GM21619 (cell line): ENCODE measurements around the gene WWC1.

ENCODE experiments used
- ATAC-seq: cut with Tn5 transposase; IDR thresholded peaks from one replicate; pipeline ENCODE4 v1.9.1; 2021; ENCODE audit not compliant: unreplicated experiment

Gene WWC1

GRCh38 chr5:168291342-168291963, at the start of gene WWC1:
Gene WWC1, plus strand, starts transcription at chr5:168291645. Its CDS starts 508 bp downstream, at chr5:168292153.
- peak; percentile 68 for ATAC-seq

- no peak for ATAC-seq
Observed at GRCh38 chr5:168244838-168245559, 46.4 kb upstream of the WWC1 start.

GRCh38 chr5:168249923-168250322, 41.5 kb upstream of the WWC1 start:
- ATAC-seq = no peak

GRCh38 chr5:168251259-168251658, 40.2 kb upstream of the WWC1 start:
- ATAC-seq = no peak

- ATAC-seq = no peak
Observed at GRCh38 chr5:168254013-168254693, 37.3 kb upstream of the WWC1 start.

- ATAC-seq = no peak
Observed at GRCh38 chr5:168260353-168261226, 30.9 kb upstream of the WWC1 start.

- no peak for ATAC-seq
Observed at GRCh38 chr5:168261227-168261571, 30.2 kb upstream of the WWC1 start.

GRCh38 chr5:168262042-168262743, 29.3 kb upstream of the WWC1 start:
- no peak for ATAC-seq

- ATAC-seq = no peak
Observed at GRCh38 chr5:168263121-168263520, 28.3 kb upstream of the WWC1 start.

GRCh38 chr5:168266016-168266415, 25.4 kb upstream of the WWC1 start:
- ATAC-seq = no peak

- ATAC-seq = peak; percentile 93
Observed at GRCh38 chr5:168268949-168269936, 22.2 kb upstream of the WWC1 start.

- no peak for ATAC-seq
Observed at GRCh38 chr5:168269937-168270330, 21.5 kb upstream of the WWC1 start.

- no peak for ATAC-seq
Observed at GRCh38 chr5:168270476-168270875, 21.0 kb upstream of the WWC1 start.

GRCh38 chr5:168273056-168273980, 18.1 kb upstream of the WWC1 start:
- no peak for ATAC-seq

- ATAC-seq = no peak
Observed at GRCh38 chr5:168274406-168274805, 17.0 kb upstream of the WWC1 start.

- ATAC-seq = no peak
Observed at GRCh38 chr5:168275940-168276339, 15.5 kb upstream of the WWC1 start.

- ATAC-seq = no peak
Observed at GRCh38 chr5:168282120-168282519, 9.3 kb upstream of the WWC1 start.

- ATAC-seq = no peak
Observed at GRCh38 chr5:168284809-168285208, 6.6 kb upstream of the WWC1 start.
